Stimulated activated CD8-positive, alpha-beta memory T cell treated with anti-CD3 and anti-CD28 coated beads, Interleukin-12 subunit alpha, Interleukin-12 subunit beta, amount 100 ng/mL, for 24 hours (primary cell): Measurements from ENCODE around the gene NEURL1B.
"Not testable (repeated sequence)": the region's sequence is repeated elsewhere in the genome, so short reads cannot be mapped to it uniquely, and the experiment has no call there.

ENCODE experiments used
- DNase-seq: peaks from one replicate; pipeline ENCODE4 v3.0.0-alpha.2; 2020; ENCODE audit errors: extremely low read depth

NEURL1B gene

DNA sequence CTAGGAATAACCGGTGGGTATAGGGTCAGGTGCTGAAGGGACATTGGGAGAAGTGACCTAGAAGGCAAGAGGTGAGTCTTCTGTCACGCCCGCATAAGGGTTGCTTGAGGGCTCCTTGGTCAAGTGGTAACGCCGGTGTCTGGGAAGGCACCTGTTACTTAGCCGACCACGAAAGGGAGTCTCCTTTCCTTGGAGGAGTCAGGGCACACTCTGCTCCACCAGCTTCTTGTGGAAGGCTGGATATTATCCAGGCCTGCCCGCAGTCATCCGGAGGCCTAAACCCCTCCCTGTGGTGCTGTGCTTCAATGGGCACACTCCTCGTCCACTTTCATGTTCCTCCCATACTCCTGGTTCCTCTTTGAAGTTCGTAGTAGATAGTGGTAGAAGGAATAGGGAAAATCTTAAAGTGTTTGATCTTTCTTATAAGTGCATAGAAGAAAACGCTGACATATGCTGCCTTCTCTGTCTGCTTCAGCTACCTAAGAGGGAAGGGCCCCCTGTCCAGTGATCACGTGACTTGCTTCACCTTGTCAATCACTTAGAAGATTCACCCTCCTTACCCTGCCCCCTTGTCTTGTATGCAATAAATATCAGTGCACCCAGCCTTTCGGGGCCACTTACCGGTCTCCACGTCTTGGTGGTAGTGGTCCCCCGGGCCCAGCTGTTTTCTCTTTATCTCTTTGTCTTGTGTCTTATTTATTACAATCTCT lies 16.6 kb downstream of the NEURL1B start:
- not testable (repeated sequence) for DNase-seq

DNA sequence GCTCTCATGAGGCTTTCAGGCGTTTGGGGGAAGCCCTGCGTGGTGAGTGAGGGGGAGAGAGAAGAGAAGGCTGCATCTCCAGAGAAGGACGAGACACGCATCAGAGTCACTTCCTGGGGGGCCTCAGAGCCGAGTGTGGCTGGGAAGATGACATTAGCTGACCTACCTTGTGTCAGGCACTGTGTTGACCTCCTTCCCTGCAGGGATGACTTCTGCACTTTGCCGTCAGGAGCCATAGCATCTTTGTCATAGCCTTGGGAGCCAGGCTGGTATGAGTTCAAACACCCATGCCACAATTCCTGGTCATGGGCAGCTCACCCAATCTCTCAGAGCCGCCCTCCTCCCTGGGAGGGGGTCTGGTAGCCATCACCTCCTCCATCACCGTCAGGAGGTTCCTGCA lies 17.3 kb downstream of the NEURL1B start:
- DNase-seq = no peak

DNA sequence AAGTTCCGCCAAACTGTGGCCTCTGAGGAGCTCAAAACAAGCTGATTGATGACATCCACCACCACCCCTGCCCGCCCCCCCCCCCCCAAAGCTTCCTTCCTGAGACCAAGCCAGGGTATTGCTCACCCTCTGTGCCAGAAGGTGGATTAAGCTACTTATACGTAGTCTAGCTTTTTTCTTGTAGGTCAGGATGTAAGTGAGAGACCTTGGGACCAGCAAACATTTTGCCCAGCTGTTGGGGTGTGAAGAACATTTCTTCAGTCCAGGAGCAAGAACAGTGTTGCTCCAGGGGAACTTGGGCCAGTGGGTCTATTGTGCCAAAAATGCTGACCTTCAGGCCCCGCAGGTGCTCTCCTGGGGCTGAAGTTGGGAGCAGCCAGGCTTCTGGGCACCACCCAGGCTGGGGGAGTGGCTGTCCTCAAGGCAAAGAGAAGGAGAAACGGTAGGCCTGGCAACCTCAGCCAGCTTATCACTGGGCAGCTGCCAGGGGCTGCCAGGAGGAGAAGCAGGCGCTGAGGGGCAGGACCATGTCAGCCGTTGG lies 18.0 kb downstream of the NEURL1B start:
- DNase-seq = no peak

DNA sequence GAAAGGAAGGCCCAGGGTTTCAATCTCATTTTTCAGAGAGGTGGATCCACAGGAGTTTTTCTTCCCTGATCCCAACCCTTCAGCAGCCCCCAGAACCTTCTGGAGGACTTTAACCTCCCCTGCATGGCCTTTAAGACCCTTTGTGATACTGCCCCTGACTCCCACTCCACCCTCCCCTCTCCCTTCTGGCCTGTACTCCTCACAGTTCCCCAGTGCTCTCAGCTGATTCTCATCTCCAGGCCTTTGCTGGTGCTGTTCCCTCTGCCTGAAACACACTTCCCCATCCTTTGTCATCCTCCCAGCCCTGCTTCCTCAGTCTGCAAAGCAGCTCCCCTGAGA lies 18.5 kb downstream of the NEURL1B start:
- DNase-seq = no peak

DNA sequence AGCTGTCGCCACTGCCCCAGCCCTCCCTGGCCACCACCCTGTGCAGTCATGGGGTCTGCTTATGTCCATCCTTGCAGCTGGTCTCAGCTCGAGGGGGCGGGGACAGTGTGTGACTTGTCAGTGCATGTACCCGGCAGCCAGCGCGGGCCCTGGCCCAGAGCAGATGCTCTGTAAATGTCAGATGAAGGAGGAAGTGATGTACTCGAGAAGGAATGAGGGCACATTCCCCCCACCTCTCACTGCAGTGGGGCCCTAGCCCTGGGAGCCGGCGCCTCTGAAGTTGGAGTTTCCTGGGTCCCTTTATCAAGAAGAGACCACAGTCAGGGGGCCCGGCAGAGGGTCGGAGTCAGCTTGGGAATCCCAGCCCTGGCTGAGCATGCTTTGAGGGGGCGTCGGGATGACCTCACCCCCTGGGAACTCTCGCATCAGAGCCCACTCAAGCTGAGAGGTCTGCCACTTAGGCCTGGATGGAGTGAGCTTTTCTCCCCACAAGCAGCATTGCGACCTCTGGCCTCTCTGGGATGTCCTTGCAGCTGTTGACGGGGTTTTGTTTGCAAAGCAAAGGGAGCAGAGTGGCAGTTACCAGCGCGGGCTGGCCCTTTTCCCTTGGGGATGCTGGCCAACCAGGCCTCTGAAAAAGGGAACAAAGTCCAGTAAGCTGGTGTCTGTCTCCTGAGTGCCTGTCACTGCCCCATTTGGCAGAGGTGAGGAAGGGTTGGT lies 19.0 kb downstream of the NEURL1B start:
- DNase-seq = no peak

DNA sequence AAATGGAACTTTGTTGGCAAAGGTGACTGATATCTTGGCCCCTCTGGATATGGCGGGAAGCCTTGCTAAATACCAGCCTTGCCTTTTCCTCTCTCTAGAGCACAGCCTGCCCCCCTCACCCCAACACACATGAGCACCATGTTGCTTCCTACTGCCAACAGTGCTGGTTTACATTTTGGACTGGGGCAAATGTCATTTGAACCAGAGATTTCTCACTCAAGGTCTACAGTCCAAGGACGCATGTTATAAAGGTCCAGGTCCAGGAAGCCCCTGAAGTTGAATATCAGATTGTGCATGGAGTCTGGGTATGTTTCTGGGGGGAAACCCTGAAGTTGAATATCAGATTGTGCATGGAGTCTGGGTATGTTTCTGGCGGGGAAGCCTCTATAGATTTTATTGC lies 19.9 kb downstream of the NEURL1B start:
- no peak for DNase-seq

DNA sequence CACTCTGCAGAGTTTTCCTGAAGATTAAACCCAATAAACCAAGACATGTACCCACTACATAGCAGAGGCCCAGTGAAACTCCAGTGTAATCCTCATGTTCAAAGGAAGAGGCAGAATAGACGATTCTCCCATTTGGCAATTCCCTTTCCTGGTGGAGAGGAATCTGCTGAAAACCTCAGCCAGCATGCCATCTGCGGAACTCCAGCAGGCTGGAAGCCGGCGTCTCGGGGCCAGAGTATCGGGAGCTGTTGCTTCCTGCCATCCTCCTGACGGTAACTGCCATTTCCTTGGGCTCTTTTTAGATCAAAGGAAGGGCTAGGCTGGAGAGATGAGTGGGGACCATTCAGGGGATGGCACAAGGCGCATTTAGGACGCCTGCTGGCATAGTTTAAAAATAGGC lies 20.5 kb downstream of the NEURL1B start:
- no peak for DNase-seq

DNA sequence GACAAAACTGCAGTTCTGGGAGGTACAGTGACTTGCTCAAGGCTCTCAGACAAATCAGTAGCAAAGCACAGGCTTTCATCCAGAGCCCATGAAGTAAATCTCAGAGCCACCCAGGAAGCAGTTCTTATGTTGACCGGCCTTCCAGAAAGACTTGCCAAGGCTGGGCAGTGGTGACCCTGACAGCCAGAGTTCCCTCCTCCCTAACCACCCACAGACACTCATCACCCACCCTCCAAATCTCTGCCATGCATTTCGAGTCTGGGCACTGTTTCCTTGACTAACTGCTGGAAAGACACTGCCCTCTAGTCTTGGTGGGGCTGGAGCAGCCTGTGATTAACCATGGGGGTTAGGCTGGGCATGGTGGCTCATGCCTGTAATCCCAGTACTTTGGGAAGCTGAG lies 21.5 kb downstream of the NEURL1B start:
- no peak for DNase-seq

DNA sequence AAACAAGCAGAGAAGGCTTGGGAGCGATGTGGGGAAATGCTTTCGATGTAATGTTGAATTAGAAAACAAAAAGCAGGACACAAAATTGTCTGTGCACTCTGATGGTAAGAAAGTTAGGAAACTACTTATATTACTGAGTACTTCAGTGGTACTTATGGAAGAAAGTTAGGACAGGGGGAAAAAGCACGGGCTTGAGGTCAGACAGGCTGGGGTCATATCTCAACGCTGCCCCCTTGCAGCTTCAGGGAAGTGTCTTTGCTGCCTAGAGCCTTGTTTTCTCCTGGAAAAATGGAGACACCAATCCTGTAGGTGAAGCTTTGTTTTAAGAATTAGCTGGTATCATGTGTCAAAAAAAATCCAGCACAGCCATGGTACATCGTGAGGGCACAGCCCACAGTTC lies 23.0 kb downstream of the NEURL1B start:
- no peak for DNase-seq

DNA sequence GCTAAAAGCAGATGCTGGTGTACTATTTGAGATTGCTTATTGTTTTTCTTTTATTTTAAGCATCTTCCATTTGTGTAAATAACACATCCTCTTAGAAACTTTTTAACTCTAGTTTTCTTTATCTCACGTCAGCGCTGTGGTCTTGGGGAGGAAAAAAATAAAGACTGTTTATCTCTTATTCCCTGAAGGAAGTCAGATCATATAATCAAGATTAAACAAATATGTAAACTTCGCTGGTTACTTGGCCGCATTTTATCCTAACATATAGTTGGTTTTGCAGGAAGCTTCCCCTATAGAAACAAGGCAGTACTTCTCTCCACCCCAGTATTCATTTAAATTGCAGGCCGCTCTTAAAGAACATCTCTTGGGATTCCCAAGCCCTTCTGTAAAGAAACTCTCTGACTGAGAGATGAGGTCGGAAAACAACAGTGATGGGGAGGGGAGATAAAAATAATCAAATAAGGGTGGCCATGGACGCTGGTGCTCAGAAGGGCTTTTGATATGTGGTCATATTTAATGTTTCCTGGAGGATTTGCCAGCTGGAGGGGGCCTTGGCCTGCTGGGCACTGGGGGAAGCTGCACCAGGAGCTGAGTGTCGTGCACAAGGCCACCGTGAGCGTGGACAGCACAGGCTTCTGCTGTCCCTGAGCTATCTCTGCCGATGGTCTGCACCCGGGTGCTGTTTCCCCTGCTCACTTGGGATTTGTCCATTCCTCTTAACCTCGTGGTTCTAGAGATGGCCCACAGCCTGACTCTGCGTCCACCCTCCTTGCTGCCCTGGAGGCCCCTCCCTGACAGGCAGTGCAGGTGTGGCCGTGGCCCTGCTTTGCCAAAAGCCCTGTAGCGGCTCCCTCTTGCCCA lies 23.8 kb downstream of the NEURL1B start:
- no peak for DNase-seq

DNA sequence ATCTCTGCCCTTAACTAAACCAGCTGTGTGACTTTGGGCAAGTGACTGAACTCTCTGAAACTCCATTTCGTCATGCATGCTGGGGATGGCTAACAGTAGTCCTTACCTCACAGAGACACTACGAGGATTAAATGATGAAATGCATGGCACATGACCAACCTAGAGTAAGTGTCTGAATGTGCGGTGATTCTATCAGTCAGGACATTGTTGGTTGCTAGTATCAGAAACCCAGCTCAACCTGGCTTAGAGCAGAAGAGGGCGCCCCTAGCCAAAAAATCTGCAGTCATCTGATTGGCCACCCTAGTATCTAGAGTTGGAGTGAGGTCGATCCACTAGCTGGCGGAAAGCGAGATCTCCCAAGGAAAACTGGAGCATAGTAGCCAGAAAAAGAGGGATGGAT lies 25.2 kb downstream of the NEURL1B start:
- DNase-seq = no peak

DNA sequence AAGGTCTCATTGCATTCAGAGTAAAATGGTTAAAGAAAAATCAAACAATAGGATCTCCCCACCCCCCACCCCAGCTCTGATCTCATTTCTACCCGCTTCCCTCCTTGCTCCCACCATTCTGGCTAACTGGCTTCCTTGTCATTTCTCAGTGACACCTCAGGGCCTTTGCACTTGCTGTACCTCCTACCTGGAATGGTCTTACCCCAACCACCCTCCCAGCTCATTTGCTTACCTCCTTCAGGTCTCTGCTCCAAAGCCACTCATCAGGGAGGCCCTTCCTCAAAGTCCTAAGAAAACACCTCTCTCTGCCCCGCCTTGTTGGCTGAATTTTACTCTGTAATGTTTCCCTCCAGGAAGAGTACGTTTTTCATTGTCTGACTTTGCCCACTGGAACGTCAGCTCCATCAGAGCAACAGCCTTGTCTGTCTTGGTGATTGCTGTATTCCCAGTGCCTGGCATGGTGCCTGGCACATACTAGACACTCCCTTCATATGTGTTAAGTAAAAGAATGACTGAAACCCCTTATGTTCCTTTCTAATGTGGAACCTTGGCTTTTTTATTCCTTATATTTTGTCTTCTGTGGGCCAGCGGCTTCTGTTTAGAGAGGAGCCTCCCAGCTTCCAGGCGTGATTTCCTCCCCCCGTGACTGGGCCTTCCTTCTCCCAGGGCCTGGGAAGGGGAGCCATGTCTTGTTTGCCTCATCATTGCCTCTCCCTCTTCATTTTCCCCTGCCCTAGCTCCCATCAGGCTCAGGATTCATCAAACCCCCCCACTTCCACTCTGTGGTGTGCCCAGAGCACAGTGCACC lies 26.9 kb downstream of the NEURL1B start:
- no peak for DNase-seq

DNA sequence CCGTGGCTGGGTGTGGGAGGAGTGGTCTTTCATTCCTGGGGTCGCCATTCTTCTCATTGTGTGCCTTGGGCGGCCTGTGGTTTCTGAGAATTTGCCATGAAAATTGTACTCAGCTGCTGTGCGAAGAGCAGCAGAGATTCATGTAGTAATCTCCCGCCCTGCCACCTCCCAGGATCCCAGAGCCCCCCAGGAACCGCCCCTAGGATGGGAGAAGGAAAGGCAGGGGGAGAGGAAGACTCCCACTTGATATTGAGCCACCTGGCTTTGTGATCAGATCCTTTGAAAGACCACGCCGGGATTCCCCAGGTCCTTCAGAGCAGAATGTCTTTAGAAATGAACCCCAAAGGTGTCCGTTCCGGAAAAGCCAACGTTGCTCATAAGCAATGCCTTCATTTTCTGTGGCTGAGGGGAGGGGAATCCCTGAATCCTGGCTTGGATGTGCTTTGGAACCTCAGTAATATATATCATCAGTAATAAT lies 27.6 kb downstream of the NEURL1B start:
- DNase-seq = no peak

DNA sequence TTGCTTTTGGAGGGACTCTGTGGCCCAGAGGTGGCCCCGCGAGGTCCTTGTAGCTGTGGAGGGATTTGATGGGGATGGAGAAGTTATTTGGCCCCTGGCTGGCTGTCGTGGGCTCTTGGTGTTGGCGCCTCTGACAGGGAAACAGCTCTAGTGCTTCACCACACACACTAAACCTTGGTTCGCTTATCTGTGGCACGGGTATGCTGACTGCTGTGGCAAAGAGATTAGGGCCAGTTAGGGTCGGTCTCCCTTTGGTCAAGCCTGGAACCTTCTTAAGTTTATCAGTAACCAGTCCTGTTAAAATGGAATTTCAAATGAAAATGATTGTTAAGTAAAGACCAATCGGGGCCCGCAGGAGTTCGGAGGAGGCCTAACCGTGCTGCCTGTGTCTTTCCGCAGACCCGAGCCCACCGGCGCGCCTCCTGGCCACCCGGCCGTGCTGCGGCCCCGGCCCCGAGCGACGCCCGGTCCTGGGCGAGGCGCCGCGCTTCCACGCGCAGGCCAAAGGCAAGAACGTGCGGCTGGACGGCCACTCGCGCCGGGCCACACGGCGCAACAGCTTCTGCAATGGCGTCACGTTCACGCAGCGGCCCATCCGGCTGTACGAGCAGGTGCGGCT lies 28.4 kb downstream of the NEURL1B start:
- DNase-seq = no peak

DNA sequence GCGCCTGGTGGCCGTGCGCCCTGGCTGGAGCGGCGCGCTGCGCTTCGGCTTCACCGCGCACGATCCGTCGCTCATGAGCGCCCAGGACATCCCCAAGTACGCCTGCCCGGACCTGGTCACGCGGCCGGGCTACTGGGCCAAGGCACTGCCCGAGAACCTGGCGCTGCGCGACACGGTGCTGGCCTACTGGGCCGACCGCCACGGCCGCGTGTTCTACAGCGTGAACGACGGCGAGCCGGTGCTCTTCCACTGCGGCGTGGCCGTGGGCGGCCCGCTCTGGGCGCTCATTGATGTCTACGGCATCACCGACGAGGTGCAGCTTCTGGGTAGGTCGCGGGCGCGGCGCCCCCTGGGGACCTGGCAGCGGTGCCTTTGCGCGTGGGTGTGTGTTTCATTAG lies 28.9 kb downstream of the NEURL1B start:
- no peak for DNase-seq

DNA sequence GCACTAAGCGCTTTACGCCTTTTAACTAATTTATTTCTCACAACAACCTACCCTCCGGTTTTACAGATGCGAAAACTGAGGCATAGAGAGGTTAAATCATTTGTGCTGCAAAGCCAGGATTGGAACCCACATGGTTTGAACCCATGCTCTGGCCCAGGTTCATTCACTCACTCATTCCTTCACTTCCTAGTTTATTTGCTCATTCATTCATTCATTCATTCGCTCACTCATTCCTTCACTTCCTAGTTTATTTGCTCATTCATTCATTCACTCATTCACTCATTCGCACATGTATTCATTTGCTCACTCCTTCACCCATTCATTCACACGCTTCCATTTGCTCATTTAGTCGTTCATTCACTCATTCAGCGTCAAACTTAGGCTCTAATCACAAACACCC lies 29.4 kb downstream of the NEURL1B start:
- no peak for DNase-seq

DNA sequence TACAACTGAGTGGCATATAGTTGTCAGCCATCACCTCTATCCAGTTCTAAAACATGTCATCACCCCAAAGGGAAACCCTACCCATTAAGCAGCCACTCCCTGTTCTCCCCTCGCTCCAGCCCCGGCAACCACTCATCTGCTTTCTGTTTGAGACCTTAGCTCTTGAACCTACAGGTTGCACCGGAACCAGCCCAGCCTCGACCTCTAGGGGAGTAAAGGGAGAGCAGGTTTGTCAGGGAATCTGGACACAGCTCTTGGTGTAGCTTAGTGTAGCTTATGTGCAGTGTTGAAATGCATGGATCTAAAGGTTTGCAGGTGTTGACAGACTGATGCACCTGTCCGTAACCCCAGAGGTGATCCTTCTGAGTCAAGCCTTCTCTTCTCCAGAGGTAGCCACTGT lies 30.0 kb downstream of the NEURL1B start:
- no peak for DNase-seq

DNA sequence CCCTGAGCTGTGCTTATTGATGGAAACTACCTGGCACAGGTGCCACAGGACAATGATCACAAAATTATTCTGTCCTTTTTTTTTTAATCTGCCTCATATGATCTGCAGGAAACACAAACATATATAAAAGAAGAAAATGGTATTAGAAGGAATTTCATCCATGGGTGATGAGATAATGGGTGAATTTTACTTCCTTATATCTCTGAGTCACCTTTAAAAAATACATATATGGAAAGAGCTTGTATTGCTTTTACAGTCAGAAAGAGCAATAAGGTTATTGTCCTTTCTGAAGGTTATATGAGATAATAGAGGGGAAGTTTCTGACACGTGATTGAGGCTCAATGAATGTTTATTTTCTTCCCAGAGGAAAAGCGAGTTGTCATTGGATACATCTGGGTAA lies 31.6 kb downstream of the NEURL1B start:
- DNase-seq = no peak

DNA sequence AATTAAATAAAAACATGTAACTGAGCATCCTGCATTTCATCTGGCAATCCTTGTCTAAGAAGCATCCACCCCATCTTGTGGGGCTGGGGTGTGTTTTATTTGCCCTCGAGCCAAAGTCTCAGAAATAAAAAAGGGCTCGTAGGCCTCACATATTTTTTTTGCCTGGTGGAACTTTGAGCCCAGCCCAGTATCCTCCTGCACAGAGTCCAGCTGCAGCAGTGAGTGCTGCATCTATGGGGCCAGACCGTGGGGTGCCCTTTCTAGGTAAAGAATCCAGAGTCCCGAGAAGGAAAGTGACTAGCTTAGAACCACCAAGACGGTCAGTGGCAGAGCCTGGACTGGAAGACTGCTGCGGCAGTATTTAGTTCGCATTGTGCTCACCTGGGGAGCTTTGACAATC lies 33.1 kb downstream of the NEURL1B start:
- no peak for DNase-seq

DNA sequence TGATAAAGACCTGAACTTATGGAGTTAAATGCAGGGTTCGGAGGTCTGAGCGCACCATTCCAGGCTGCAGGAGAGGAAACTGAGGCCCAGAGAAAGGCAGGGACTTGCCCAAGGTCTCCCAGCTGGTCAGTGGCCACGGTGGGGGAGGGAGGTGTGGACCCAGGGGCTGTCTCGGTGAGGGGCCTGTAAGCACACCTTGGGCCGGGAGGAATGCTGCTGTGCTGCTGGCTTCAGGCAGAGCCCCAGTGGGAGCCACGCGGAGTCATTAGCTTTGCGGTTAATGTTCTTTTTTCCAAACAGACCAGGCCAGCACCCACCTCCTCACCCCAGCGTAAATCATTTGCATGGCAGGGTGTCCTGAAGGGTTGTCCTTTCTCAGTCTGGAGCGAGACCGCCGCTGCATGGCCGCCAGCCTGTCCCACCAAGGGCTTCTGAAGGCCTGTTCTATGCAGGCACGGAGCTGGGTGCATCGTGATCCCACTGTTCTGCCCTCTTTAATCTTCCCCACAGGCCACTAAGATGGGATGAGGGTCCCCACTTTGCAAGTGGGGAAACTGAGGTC lies 35.9 kb downstream of the NEURL1B start:
- DNase-seq = no peak

DNA sequence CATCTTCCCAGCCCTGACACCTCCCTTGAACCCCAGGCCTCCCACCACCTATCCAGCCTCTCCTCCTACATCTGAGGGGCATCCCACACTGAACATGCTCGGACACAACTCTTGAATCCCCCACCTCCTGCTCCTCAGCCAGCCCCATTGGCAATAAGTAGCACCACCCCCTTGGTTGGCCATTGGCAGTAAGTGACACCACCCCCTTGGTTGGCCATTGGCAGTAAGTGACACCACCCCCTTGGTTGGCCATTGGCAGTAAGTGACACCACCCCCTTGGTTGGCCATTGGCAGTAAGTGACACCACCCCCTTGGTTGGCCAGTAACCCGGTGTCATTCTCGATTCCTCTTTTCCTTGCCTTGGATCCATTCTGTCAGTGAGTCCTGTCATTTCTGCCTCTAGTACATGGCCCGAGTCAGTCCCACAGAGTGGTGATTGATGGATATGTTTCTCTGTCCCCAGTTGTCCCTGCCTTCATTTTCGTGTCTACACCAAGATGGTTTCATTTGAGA lies 37.4 kb downstream of the NEURL1B start:
- not testable (repeated sequence) for DNase-seq
